DOHH2 (cell line): ENCODE measurements around the gene MGAT3.

Source experiments
- CTCF ChIP-seq: fragments of 200-600 bp; sonication (generic); IDR thresholded peaks from one replicate; pipeline ENCODE4 v1.5.1; 2014; ENCODE audit warnings: antibody characterized with exemption, mild to moderate bottlenecking, low read depth, low read length; ENCODE audit not compliant: poor library complexity, severe bottlenecking
- EZH2phosphoT487 ChIP-seq: fragments of 200-600 bp; sonication (generic); IDR thresholded peaks from 2 replicates; pipeline ENCODE4 v1.6.1; 2017; ENCODE audit warnings: borderline replicate concordance, mild to moderate bottlenecking, antibody characterized with exemption, low read length, moderate library complexity, mixed read lengths

DNA sequence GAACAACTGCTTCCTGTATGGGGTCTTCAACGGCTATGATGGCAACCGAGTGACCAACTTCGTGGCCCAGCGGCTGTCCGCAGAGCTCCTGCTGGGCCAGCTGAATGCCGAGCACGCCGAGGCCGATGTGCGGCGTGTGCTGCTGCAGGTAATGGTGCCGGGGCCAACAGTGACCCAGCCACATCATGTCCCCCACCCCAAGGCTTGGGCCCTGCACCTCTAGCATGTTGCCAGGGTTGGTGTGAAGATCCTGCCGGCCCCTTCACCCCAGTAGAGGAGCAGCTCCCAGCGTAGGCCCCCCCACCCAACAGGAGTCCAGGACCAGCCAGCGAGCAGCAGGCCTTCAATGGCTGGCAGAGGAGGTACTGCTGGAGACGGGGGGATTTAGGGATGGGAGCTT lies 41.3 kb upstream of the MGAT3 start:
- no peak for TF ChIP-seq CTCF
- no peak for TF ChIP-seq EZH2phosphoT487
